Measurements from ENCODE around the gene FMNL1.
A peak's percentile ranks its signal among the peaks of the same experiment; 100 is the strongest.

FMNL1 gene

DNA sequence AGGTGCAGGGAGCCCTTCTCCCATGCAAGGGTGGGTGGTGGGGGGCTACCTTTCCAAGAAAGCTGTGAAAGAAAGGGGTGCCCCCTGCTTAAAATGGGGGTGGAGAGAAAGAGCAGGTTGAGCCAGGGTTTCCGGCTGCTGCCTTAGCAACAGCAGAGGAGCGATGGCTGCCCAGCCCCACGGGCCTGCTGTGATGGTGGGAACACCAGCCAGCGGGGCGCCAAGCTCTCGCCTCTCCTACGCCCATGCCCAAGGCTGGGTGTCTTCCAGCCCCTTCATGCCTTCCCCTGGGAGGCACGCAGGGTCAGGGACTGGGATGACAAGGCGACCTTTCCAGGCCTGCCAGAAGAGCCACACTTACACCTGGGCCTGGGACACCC is 3.0 kb downstream of the FMNL1 start:
- no peaks in the 10 kb centered on the region for H3K36me3 ChIP-seq (ENCODE audit: insufficient read depth, insufficient read length, low read length)
- peaks cover 49% of the 10 kb centered on the region for H3K27me3 ChIP-seq (ENCODE audit: insufficient read depth, insufficient read length)
- H3K4me3 ChIP-seq (ENCODE audit: insufficient read length, low read depth), result no peak overlapping the region
- H3K9me3 ChIP-seq (ENCODE audit: insufficient read depth, low read length), result no peaks in the 10 kb centered on the region
- no peak overlapping the region for H3K9ac ChIP-seq (ENCODE audit: insufficient read length, low read depth)
- no peak for DNase-seq (ENCODE audit: low read depth, low spot score)
- TF ChIP-seq YY1 (IDR thresholded peaks at IDR 0.05; ENCODE audit: insufficient read depth, insufficient read length) (no peak), ZNF274 (IDR thresholded peaks at IDR 0.05; ENCODE audit: low read depth, low read length) (no peak), SUZ12 (IDR thresholded peaks at IDR 0.05; ENCODE audit: extremely low read depth, insufficient read depth, insufficient read length) (no peak)
- peaks cover 38% of the 10 kb centered on the region for H3K4me1 ChIP-seq (ENCODE audit: insufficient read depth, insufficient read length)

DNA sequence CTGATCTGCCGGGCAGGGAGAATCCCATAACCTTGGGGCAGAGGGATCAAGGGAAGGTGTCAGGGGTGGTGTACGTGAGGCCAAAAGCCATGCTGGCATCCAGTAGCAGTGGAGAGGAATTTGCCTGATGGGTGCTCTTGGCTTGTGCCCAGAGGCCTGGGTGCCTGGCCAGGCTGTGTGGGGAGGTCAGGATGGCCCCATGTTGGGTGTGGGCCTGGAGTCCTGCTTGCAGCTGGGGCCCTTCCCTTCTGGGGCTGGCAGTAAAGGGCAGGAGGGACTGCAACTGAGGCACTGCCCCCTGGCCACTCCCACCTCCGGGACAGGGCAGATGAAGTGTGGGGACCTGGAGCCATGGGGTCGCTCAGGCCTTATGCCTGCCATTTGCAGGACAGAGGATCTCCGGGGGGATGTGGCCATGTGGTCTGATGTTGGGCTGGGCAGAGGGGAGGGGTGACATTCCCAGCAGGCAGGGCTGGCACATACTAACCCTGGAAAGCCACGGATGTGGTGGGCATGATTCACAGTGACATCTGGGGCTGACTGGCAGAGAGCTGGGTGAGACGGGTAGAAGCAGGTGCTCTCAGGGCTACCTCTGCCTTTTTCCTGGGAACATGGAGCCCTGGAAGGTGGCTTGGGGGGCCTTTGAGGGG is 3.5 kb downstream of the FMNL1 start:
- Histone ChIP-seq H3K9ac (ENCODE audit: insufficient read length, low read depth) (peak overlapping the region; percentile 27), H3K9me3 (ENCODE audit: insufficient read depth, low read length) (no peaks in the 10 kb centered on the region), H3K27me3 (ENCODE audit: insufficient read depth, insufficient read length) (peaks cover 44% of the 10 kb centered on the region), H3K36me3 (ENCODE audit: insufficient read depth, insufficient read length, low read length) (no peaks in the 10 kb centered on the region), H3K4me3 (ENCODE audit: insufficient read length, low read depth) (no peak overlapping the region), H3K4me1 (ENCODE audit: insufficient read depth, insufficient read length) (peaks cover 38% of the 10 kb centered on the region)
- no peak for DNase-seq (ENCODE audit: low read depth, low spot score)
- TF ChIP-seq ZNF274 (IDR thresholded peaks at IDR 0.05; ENCODE audit: low read depth, low read length), result no peak
- no peak for TF ChIP-seq YY1 (IDR thresholded peaks at IDR 0.05; ENCODE audit: insufficient read depth, insufficient read length)
- no peak for TF ChIP-seq SUZ12 (IDR thresholded peaks at IDR 0.05; ENCODE audit: extremely low read depth, insufficient read depth, insufficient read length)

DNA sequence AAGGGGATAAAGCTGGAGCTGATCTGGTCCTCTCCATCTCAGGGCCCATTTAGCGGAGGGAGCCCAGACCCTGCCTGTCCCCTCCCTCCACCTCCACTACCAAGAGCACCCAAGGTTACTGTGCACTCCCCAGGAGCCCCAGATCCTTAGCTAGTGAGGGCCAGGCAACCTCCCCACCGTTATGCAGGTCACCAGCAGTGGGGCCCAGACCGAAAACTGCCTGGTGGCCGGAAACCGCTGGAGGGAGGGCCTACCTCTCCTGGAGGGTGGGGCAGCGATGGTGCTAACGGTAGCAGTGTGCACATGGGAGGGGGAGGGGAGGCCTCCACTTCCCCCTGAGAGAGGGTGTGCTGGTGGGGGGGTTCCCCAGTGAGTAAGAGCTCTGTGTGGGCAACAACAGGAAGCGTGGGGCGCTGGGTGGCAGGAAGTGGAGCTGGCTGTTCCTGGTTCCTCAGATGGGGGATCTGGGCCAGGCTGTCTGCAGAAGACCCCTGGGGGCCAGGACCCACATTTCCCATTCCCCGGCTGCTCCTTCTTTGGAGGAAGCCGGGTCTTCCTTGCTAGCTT is 4.4 kb downstream of the FMNL1 start:
- no peak overlapping the region for H3K4me3 ChIP-seq (ENCODE audit: insufficient read length, low read depth)
- peaks cover 35% of the 10 kb centered on the region for H3K27me3 ChIP-seq (ENCODE audit: insufficient read depth, insufficient read length)
- H3K4me1 ChIP-seq (ENCODE audit: insufficient read depth, insufficient read length), result peaks cover 43% of the 10 kb centered on the region
- TF ChIP-seq YY1 (IDR thresholded peaks at IDR 0.05; ENCODE audit: insufficient read depth, insufficient read length) (no peak), ZNF274 (IDR thresholded peaks at IDR 0.05; ENCODE audit: low read depth, low read length) (no peak), SUZ12 (IDR thresholded peaks at IDR 0.05; ENCODE audit: extremely low read depth, insufficient read depth, insufficient read length) (no peak)
- no peaks in the 10 kb centered on the region for H3K9me3 ChIP-seq (ENCODE audit: insufficient read depth, low read length)
- peak overlapping the region; percentile 24 for H3K9ac ChIP-seq (ENCODE audit: insufficient read length, low read depth)
- DNase-seq (ENCODE audit: low read depth, low spot score), result no peak
- no peaks in the 10 kb centered on the region for H3K36me3 ChIP-seq (ENCODE audit: insufficient read depth, insufficient read length, low read length)

DNA sequence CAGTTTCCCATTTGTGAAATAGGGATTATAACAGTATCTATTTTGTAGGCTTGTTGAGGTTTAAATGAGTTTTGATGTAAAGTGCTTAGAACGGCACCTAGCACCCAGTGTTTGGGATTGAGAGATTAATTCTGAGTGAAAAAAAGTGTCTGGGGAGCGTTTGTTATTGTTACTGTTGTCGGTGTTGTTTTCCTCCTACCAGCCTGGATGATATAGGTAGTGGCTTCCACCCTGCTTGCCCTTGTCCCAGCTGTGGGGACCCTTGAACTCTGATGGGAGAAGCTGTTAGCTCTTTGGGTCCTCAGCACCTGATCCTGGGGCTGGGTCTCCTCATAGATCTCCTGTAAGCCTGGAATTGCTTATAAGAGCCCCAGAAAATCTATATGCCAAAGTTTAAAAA is 4.9 kb downstream of the FMNL1 start:
- Histone ChIP-seq H3K9me3 (ENCODE audit: insufficient read depth, low read length) (no peaks in the 10 kb centered on the region), H3K9ac (ENCODE audit: insufficient read length, low read depth) (no peak overlapping the region), H3K4me3 (ENCODE audit: insufficient read length, low read depth) (no peak overlapping the region), H3K27me3 (ENCODE audit: insufficient read depth, insufficient read length) (peaks cover 31% of the 10 kb centered on the region), H3K4me1 (ENCODE audit: insufficient read depth, insufficient read length) (peaks cover 45% of the 10 kb centered on the region), H3K36me3 (ENCODE audit: insufficient read depth, insufficient read length, low read length) (no peaks in the 10 kb centered on the region)
- DNase-seq (ENCODE audit: low read depth, low spot score), result no peak
- TF ChIP-seq SUZ12 (IDR thresholded peaks at IDR 0.05; ENCODE audit: extremely low read depth, insufficient read depth, insufficient read length) (no peak), YY1 (IDR thresholded peaks at IDR 0.05; ENCODE audit: insufficient read depth, insufficient read length) (no peak), ZNF274 (IDR thresholded peaks at IDR 0.05; ENCODE audit: low read depth, low read length) (no peak)

DNA sequence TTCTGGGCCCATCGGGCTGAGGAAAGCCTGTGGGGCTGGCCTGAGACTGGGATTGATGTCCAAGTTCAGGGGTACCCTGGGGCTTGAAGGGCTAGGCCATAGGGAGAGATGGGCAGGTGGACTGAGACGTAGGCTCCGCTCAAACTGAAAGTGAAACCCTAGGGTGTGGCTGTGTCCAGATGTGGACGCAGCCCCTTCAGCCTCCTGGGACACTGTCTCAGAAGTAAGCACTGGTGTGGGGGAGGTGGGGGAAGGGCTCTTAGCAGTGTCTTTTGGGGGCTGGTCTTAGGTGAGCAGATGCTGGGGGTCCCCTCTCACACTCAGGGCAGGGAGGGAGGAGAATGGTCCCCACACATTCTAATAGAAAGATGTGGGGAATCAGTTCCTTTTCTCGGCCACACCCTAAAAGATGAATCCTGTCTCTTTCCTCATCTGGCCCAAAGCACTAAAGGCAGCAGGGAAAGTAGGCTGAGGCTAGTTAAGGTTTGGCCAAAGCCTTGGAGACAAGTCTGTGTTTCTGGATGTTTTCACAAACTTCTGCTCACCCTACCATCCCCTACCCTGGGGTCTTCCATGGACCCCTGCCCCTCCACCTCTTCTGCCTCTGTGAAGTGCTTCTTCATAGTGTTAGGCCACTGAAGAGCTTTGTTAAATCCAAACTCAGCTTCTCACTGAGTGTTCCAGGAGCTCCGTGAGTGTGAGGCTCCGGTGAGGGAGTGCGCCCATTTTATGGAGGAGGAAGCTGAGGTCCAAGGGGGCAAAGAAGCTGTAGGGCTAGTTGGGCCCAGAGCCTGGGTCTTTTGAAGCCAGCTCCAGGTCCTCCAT is 5.6 kb downstream of the FMNL1 start:
- no peak for DNase-seq (ENCODE audit: low read depth, low spot score)
- H3K9ac ChIP-seq (ENCODE audit: insufficient read length, low read depth), result no peak overlapping the region
- peaks cover 27% of the 10 kb centered on the region for H3K27me3 ChIP-seq (ENCODE audit: insufficient read depth, insufficient read length)
- peaks cover 48% of the 10 kb centered on the region for H3K4me1 ChIP-seq (ENCODE audit: insufficient read depth, insufficient read length)
- H3K9me3 ChIP-seq (ENCODE audit: insufficient read depth, low read length), result no peaks in the 10 kb centered on the region
- H3K4me3 ChIP-seq (ENCODE audit: insufficient read length, low read depth), result no peak overlapping the region
- no peaks in the 10 kb centered on the region for H3K36me3 ChIP-seq (ENCODE audit: insufficient read depth, insufficient read length, low read length)
- TF ChIP-seq YY1 (IDR thresholded peaks at IDR 0.05; ENCODE audit: insufficient read depth, insufficient read length) (no peak), ZNF274 (IDR thresholded peaks at IDR 0.05; ENCODE audit: low read depth, low read length) (no peak), SUZ12 (IDR thresholded peaks at IDR 0.05; ENCODE audit: extremely low read depth, insufficient read depth, insufficient read length) (no peak)

DNA sequence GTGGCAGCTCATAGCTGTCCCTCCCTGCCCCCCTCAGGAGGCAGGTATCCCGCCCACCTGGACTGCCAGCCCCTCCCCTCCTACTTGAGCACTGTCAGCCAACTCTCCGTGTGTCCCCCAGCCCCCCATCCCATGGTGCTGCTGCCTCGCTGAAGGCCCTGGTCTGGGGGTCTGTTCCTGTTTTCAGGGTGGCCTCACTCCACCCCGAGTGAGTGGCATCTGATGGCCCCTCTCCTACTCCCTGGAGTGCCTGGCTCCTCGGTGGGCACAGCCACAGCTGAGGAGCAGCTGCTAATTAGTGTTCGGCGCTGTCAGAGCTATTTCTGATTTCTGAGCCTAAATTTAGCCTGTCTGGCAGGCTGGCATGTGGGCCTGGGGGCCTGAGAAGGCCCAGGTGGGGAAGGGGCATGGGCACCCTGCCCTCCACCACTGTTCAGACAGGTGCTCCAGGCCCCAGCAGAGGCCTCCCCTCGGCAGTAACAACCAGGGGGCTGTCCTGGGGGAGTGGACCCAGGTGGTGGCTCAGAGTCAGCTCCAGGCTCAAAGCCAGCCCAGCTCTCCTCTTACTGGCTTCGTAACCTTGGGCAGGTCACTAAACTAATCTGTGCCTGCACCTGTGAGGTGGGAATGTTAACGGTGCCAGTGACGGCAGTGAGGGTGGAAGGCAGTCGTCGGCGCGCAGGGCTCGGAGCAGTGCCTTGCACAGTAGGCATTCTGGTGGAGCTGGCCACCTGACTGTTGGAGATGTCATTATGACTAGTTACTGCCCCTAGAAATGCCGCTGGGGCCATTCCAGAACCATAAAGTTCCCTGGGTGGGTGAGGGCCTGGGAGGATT is 6.5 kb downstream of the FMNL1 start:
- H3K27me3 ChIP-seq (ENCODE audit: insufficient read depth, insufficient read length), result peaks cover 18% of the 10 kb centered on the region
- H3K36me3 ChIP-seq (ENCODE audit: insufficient read depth, insufficient read length, low read length), result no peaks in the 10 kb centered on the region
- H3K9ac ChIP-seq (ENCODE audit: insufficient read length, low read depth), result peak overlapping the region; percentile 53
- no peaks in the 10 kb centered on the region for H3K9me3 ChIP-seq (ENCODE audit: insufficient read depth, low read length)
- H3K4me3 ChIP-seq (ENCODE audit: insufficient read length, low read depth), result no peak overlapping the region
- no peak for DNase-seq (ENCODE audit: low read depth, low spot score)
- H3K4me1 ChIP-seq (ENCODE audit: insufficient read depth, insufficient read length), result peaks cover 45% of the 10 kb centered on the region
- TF ChIP-seq ZNF274 (IDR thresholded peaks at IDR 0.05; ENCODE audit: low read depth, low read length) (no peak), SUZ12 (IDR thresholded peaks at IDR 0.05; ENCODE audit: extremely low read depth, insufficient read depth, insufficient read length) (no peak), YY1 (IDR thresholded peaks at IDR 0.05; ENCODE audit: insufficient read depth, insufficient read length) (no peak)
